Astrocyte of the spinal cord (primary cell): ENCODE data around the gene PHRF1.

Source experiments
- DNase-seq: peaks from one replicate; pipeline ENCODE4 v3.0.0; 2011; ENCODE audit warnings: low read depth, low spot score
- H3K4me3 ChIP-seq: 2 replicates; pipeline ENCODE4 v1.5.1; 2011; ENCODE audit warnings: low read depth, mild to moderate bottlenecking, low read length, moderate library complexity
- in situ Hi-C: cut with HindIII; loops from 2 replicates; pipeline ENCODE4 v1.10.0; 2017; ENCODE audit warnings: low sequenced_read_pairs
- TF ChIP-seq, protein P1 (sequence below): IDR thresholded peaks from 2 replicates; pipeline ENCODE4 v1.5.1; 2012; ENCODE audit warnings: low read depth, mild to moderate bottlenecking, low read length, inconsistent platforms

The PHRF1 gene

GRCh38 chr11:592501-592900 is 16.2 kb downstream of the PHRF1 start:
- in situ Hi-C loops = no loop called here
- H3K4me3 ChIP-seq = no peak overlapping the region
- no peak for DNase-seq
- TF ChIP-seq, protein P1, sequence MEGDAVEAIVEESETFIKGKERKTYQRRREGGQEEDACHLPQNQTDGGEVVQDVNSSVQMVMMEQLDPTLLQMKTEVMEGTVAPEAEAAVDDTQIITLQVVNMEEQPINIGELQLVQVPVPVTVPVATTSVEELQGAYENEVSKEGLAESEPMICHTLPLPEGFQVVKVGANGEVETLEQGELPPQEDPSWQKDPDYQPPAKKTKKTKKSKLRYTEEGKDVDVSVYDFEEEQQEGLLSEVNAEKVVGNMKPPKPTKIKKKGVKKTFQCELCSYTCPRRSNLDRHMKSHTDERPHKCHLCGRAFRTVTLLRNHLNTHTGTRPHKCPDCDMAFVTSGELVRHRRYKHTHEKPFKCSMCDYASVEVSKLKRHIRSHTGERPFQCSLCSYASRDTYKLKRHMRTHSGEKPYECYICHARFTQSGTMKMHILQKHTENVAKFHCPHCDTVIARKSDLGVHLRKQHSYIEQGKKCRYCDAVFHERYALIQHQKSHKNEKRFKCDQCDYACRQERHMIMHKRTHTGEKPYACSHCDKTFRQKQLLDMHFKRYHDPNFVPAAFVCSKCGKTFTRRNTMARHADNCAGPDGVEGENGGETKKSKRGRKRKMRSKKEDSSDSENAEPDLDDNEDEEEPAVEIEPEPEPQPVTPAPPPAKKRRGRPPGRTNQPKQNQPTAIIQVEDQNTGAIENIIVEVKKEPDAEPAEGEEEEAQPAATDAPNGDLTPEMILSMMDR = no peak

GRCh38 chr11:592918-593317 is 16.6 kb downstream of the PHRF1 start:
- no peak for DNase-seq

DNA sequence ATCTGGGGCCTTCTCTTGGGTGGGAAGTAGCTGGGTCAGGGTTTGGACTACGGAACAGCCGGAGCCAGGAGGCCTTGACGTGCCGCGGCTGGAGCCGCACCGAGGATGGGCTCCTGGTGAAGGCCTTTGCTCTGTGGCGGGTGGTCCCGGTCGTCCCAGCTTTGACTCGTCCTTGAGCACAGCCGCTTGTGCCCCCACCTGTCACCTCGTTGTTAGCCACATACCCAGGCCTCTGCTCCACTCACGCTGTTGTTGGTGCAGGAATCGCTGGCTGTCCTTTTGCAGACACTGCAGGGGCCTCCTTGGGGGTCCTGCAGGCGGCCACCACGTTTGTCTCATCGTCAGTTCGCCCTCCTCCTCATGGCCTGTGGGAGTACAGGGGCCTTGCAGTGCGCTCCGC is 17.1 kb downstream of the PHRF1 start:
- TF ChIP-seq, protein P1 = no peak
- H3K4me3 ChIP-seq = no peak overlapping the region
- DNase-seq = no peak
- in situ Hi-C loops = no loop called here

More at GRCh38 chr11:592918-593317, 16.6 kb downstream of the PHRF1 start:
- TF ChIP-seq, protein P1 = no peak
- no peak overlapping the region for H3K4me3 ChIP-seq
- in situ Hi-C loops = no loop called here

DNA sequence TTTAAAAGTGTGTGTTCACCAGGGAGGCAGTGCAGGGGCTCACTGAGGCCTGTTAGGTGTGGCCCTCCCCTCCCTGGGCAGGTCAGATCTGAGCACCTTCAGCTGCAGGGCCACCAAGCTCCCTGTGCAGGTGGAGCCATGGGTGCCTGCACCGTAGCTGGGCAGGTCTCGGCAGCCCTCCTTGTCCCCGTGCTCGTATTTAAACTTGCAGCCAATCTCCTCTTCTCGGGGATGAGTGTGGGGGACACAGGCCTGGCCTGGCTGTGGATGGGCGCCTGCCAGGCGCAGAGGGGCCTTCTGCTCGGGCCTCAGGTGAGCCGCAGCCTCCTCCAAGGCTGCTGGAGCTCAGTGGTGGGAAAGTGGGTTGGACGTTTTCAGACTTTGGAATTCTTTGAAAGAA is 19.1 kb downstream of the PHRF1 start:
- in situ Hi-C loops = no loop called here
- TF ChIP-seq, protein P1 = no peak
- no peak overlapping the region for H3K4me3 ChIP-seq
- DNase-seq = no peak

DNA sequence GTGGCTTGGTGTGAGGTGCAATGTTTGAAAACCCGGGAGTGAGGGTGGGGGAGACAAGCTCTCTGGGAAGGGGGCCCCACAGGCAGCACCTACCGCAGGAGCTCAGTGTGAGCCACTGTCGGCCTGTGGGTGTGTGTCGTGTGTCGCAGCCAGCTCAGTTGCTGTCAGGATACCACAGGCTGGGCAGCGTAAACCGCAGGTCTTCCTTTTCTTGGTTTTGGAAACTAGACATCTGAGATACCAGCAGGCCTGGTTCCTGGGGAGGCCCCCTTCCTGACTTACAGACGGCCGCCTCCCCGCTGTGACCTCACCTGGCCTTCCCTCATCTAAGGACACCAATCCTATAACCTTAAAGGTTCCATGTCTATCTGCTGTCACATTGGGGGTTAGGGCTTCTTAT is 20.1 kb downstream of the PHRF1 start:
- H3K4me3 ChIP-seq = no peak overlapping the region
- in situ Hi-C loops = no loop called here
- TF ChIP-seq, protein P1 = no peak
- DNase-seq = no peak

DNA sequence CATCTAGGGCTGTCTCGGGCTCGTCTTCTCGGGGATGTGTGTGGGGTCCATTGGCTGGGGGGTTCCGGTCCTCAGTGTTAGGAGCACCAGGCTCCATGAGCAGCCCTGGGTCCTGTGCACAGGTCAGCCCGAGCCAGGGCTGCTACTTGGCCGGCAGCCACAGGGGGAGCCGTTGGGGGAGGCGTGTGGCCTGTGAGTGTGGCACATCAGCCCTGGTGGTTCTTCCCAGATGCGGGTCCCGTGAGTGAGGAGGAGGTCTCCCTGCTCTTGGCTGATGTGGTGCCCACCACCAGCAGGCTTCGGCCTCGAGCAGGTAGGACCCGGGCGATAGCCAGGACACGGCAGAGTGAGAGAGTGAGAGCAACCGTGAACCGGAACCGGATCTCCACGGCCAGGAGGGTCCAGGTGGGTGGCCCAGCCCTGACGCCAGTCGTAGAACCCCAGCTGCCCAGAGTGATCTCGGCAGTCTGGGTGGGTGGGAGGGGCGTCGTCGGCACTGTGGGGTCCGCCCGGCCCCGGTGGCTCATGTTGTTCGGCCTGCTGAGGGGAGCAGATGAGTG is 21.0 kb downstream of the PHRF1 start:
- no peak for DNase-seq
- TF ChIP-seq, protein P1 = no peak
- H3K4me3 ChIP-seq = no peak overlapping the region
- in situ Hi-C loops = no loop called here
